HG03457 (cell line): ENCODE results near the gene MOCS2.
"Not testable (repeated sequence)": the region's sequence is repeated elsewhere in the genome, so short reads cannot be mapped to it uniquely, and the experiment has no call there.

ENCODE experiments used
- ATAC-seq: cut with Tn5 transposase; IDR thresholded peaks from one replicate; pipeline ENCODE4 v1.9.1; 2021; ENCODE audit warnings: moderate number of reproducible peaks; ENCODE audit not compliant: unreplicated experiment

Gene MOCS2, protein sequence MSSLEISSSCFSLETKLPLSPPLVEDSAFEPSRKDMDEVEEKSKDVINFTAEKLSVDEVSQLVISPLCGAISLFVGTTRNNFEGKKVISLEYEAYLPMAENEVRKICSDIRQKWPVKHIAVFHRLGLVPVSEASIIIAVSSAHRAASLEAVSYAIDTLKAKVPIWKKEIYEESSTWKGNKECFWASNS

DNA sequence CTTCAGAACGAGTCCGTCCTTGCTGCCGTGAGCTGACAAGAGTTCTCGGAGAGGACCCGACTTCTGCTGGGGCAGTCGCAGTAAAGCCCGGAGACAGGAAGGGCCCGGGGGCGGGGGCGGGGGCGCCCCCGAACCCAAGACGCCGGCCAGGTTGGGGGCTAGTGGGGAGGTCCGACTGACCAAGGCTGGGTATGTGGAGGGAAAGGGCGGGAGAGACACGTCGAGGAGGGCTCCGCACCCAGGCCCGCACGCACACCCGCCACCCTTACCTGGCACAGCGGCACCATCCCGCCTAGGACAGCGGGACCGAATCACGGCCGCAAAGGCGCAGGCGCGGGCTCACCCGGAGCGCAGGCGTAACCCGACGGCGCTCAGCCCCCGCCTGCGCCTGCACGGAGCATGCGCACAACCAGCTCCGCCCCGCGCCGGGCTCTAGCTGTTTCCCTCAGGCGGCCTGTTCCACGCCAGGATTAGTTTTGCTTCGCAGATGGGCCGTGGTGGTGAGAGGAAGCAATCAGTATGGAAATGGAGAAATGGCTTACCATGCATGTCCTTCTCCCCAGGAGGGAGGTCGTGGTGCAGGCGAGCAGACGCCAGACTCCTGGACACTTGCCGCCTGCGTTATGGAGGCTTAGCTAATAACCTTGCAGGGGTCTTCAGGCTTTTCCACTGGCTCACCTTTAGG lies at the start of gene MOCS2:
Gene MOCS2 (minus strand): TSS at position 315 of the 685 bp plus-strand sequence. CDS start 2,583 bp downstream, outside the sequence.
- ATAC-seq = peak; percentile 95

DNA sequence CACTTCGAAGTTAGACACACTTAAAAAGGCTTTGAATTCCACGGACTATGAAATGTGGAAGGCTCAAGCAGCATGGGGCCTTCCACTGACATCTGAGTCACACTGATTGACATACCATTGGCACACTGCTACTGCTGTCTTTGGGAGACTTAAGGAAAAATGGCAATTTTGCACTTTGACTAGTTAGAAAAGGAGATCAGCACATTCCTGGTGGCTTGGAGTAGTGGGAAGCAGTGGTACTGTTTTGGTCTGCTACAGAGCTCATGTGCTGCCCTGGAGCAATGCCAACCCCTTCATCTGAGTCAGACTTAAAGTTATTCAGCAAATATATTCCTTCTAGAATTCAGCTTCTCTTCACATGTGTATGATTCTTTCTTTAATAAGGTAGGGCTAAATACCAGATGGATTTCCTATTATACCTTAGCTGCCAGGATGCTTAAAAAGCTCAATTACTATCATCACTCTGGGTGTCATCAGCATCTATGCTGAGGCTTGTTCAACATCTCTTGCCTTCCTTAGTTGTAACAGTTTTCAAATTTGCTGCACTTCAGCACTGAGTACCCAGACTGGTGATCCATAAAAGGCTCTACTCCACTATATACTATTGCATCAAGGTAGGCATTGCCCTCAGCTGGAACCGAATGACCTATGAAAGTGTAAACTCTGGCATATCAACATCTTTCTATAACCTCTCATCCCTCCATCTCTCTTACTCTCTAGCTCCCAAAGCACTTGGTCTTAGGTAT lies 42.3 kb upstream of the MOCS2 start:
- ATAC-seq = no peak

GRCh38 chr5:53133020-53133419 lies 23.5 kb upstream of the MOCS2 start:
- no peak for ATAC-seq

- no peak for ATAC-seq
These were observed 20.7 kb upstream of the MOCS2 start for GRCh38 chr5:53130266-53130665.

GRCh38 chr5:53128481-53128880 lies 18.9 kb upstream of the MOCS2 start:
- no peak for ATAC-seq

- ATAC-seq = no peak
These were observed 17.6 kb upstream of the MOCS2 start for GRCh38 chr5:53127107-53127506.

- no peak for ATAC-seq
These were observed 17.0 kb upstream of the MOCS2 start for GRCh38 chr5:53126521-53126920.

GRCh38 chr5:53123702-53124101 lies 14.1 kb upstream of the MOCS2 start:
- ATAC-seq = no peak

DNA sequence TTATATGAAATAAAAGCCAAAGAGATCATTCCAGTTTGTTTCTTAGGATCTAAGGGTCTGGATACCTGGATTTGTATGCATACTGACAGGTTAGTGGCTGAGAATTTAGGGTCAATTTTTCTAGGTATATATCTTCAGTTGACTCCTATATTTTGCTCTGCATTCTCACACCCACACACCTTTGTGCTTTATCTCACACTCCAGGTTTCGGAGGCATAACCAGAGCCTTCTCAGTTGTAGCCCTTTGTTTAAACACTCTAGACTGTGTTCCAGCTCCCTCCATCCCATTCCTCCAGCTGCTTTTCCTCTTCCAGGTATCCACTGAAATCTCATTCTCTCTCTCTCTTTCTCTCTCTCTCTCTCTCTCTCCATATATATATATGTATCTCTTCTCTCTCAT lies 10.6 kb upstream of the MOCS2 start:
- ATAC-seq = no peak

- no peak for ATAC-seq
These were observed 9.3 kb upstream of the MOCS2 start for GRCh38 chr5:53118879-53119278.

- no peak for ATAC-seq
These were observed 7.0 kb upstream of the MOCS2 start for GRCh38 chr5:53116597-53116996.

DNA sequence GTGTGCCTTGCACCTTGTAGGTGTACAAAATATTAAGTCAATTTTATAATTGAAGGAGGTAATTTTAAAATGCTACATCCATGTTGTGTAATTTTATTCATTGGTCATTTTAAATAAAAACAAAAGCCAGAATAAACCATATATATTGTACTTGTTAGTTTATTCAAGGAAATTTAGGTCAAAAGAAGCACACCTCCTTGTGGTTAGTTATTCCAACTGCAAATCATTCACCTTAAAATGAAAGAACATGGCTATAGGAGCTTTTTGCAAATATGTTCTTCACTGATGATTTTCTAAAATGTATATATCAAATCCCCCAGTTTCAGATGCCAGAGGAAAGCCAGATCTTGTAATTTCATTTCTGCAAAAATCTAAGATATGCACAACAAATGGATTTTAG lies 5.4 kb upstream of the MOCS2 start:
- no peak for ATAC-seq

- ATAC-seq = no peak
These were observed 4.4 kb upstream of the MOCS2 start for GRCh38 chr5:53113947-53114346.

- ATAC-seq = no peak
These were observed 3.4 kb upstream of the MOCS2 start for GRCh38 chr5:53112909-53113308.

- ATAC-seq = not testable (repeated sequence)
These were observed 2.8 kb upstream of the MOCS2 start for GRCh38 chr5:53112307-53112706.

GRCh38 chr5:53111139-53111538 lies 1.6 kb upstream of the MOCS2 start:
- ATAC-seq = no peak

GRCh38 chr5:53110156-53110555 lies 599 bp upstream of the MOCS2 start:
- peak; percentile 8 for ATAC-seq

- ATAC-seq = no peak
These were observed 508 bp downstream of the MOCS2 start for GRCh38 chr5:53109056-53109442.

DNA sequence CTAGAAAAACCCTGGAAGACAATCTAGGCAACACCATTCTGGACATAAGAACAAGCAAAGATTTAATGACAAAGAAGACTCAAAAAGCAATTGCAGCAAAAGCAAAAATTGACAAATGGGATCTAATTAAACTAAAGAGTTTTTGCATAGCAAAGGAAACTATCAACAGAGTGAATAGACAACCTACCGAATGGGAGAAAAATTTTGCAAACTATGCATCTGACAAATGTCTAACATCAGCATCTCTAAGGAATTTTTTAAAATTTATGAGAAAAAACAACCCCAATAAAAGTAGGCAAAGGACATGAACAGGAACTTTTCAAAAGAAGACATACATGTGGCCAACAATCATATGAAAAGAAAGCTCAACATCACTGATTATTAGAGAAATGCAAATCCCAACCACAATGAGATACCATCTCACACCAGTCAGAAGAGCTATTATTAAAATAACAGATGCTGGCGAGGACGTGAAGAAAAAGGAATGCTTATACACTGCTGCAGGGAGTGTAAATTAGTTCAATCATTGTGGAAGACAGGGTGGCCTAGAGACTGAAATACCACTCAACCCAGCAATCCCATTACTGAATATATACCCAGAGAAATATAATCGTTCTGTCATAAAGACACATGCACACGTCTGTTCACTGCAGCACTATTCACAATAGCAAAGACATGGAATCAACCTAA lies 3.8 kb downstream of the MOCS2 start:
- no peak for ATAC-seq

DNA sequence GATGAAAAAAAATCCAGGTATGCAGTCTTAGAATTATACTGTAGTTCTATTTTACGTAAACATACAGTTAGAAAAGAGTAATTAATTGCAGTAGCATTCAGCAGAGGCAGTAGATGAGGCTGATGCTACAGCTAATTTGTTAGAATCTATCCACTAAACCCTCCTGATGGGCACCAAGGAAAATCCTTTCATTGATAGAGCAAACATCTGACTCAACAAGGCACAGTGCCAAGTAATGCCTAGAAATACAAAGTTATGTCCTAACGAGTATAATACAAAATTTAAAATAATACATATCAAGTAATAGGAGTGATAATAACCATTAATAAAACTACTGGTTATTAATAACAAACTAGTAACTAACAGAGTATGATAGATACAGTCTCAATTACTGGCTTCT lies 9.0 kb downstream of the MOCS2 start:
- ATAC-seq = no peak

DNA sequence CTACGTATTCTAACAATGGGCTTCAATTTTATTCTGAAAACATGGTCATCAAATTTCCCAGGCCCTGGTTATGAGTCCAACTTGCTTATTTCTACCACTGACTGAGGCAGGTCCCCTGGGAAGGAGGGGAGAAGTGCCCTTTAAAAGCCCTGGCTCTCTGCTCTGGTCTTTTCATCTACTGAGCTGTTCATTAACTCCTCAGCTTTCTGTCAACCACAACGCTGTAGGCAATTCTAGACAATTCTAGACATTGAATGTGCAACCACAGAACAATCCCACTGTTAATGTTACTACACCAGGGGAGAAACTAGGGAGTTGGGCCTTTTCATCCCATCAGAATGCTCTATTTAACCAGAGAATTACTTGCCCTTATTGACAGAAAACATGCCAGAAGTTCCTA lies 10.0 kb downstream of the MOCS2 start:
- ATAC-seq = no peak
